Heart left ventricle (tissue), 16 donors: Measurements from ENCODE around the gene INO80E. TPM values are rescaled to one million over a fixed set of nuclear protein-coding genes. Genes with fewer than 3 reads are reported as not detected.

Source experiments
- ATAC-seq, 4 donors: fragments of 200-7000 bp; cut with Tn5 transposase; one replicate each; pipeline ENCODE4 v1.9.1; 2020 to 2022; ENCODE audit warnings: moderate library complexity in 4 of 4, mild to moderate bottlenecking in 3 of 4, moderate number of reproducible peaks in 1 of 4
- DNase-seq, 5 donors: peaks; one replicate each; pipeline ENCODE4 v3.0.0-alpha.2; 2020
- H3K27ac ChIP-seq, 12 donors: fragments of 200-600 bp; sonication (generic) in 4 of 12; one replicate each; pipeline versions ENCODE4 v1.5.0 to v1.8.0; 2016 to 2022; ENCODE audit warnings: mild to moderate bottlenecking in 2 of 12
- H3K27me3 ChIP-seq, 9 donors: fragments of 200-600 bp; sonication (generic) in 2 of 9; one replicate each; pipeline versions ENCODE4 v1.5.1 to v1.8.0; 2016 to 2022; ENCODE audit warnings: mild to moderate bottlenecking in 3 of 9
- H3K36me3 ChIP-seq, 9 donors: fragments of 200-600 bp; sonication (generic) in 2 of 9; one replicate each; pipeline versions ENCODE4 v1.5.0 to v1.8.0; 2018 to 2022; ENCODE audit warnings: mild to moderate bottlenecking in 2 of 9
- H3K4me1 ChIP-seq, 12 donors: fragments of 200-600 bp; sonication (generic) in 4 of 12; one replicate each; pipeline versions ENCODE4 v1.5.0 to v1.8.0; 2016 to 2022; ENCODE audit warnings: mild to moderate bottlenecking in 3 of 12
- H3K4me3 ChIP-seq, 12 donors: fragments of 200-600 bp; sonication (generic) in 4 of 12; one replicate each; pipeline versions ENCODE4 v1.5.0 to v1.8.0; 2017 to 2022; ENCODE audit warnings: mild to moderate bottlenecking in 9 of 12, moderate library complexity in 4 of 12
- H3K9me3 ChIP-seq, 12 donors: fragments of 200-600 bp; sonication (generic) in 4 of 12; one replicate each; pipeline versions ENCODE4 v1.5.0 to v1.8.0; 2016 to 2022; ENCODE audit warnings: mild to moderate bottlenecking in 1 of 12
- POLR2A ChIP-seq, 2 donors: fragments of 450-650 bp; IDR thresholded peaks; one replicate each; pipeline ENCODE4 v1.6.1; 2017; ENCODE audit warnings: antibody characterized with exemption in 2 of 2, mild to moderate bottlenecking in 2 of 2, moderate library complexity in 2 of 2
- WGBS, 4 donors: extraction: QIAGEN DNeasy Blood & Tissue Kit in 2 of 4; methylation state at CpG; one replicate each; pipeline versions ENCODE4 v1.1.5 to v1.1.7; 2013 to 2018; 5-methylcytosine and 5-hydroxymethylcytosine counted together
- intact Hi-C, 10 donors: fragments of 100-400 bp; cut with DNase I; formaldehyde crosslinking; loops; one replicate each; pipeline versions ENCODE4 v1.11.1 to v1.14.2; 2022
- polyA plus RNA-seq, 2 donors: library from polyadenylated mRNA; stranded (reverse); fragments of 200-250 nt; gene quantifications; one replicate each; pipeline ENCODE4 v1.2.3, GENCODE V29; 2013
- total RNA-seq, 9 donors: library from RNA; depleted of rRNA in 2 of 9; stranded (reverse); fragments of >200 nt in 2 of 9; fragmentation: NEBNext Ultra II Directional in 3 of 9; extraction: Animal tissue kit (Norgen Biotek cat#: 25700) in 3 of 9; gene quantifications; one replicate each; pipeline versions ENCODE4 v1.1.0 to v1.2.4, GENCODE V29; 2016 to 2023
- TF ChIP-seq, protein P1 (sequence below), 12 donors: fragments of 200-600 bp; sonication (generic) in 4 of 12; IDR thresholded peaks; one replicate each; pipeline versions ENCODE4 v1.5.0 to v1.8.0; 2018 to 2022; ENCODE audit warnings: antibody characterized with exemption in 12 of 12, mild to moderate bottlenecking in 5 of 12
- donor health status: ischemic (EF 13 %, LVEDD 7.1; RV severe dilation, severe dysfunction).
- donor health status: healthy with polysubstance abuse.
- donor health status: DM: no; HTN: yes; CAD: no.
- donor health status: DM: no; HTN: no; CAD: no.
- donor health status: ischemic (EF 25% LVEDD 6.9; RV normal size, moderate dysfunction).
- donor health status: ischemic (EF 25% LVEDD 5.7; RV mildly dilated, moderate dysfunction).
- donor health status: healthy.
- donor health status: DM: yes; HTN: yes; CAD: no.
- donor health status: ischemic (EF 35%, LVEDD 5.7; RV mildly dilated, moderate dysfunction).
- donor health status: nonischemic (EF 11% LVEDD 7.7; RV severe dilation, severe dysfunction).
- donor health status: DM: yes; HTN: yes; CAD: no.
- donor health status: PGD.
- donor health status: ischemic (EF 29% LVEDD 5.4; RV normal size, mild dysfunction).
- donor health status: nonischemic (EF 23%, LVEDD 6.1; RV moderate dilation, normal function).

INO80E gene
- total and polyA plus RNA-seq, 11 donors, result 27.6 to 71.5 (median 33.9) TPM

GRCh38 chr16:30022887-30023286, 26.8 kb downstream of the INO80E start, which contains the start of gene C16orf92:
C16orf92 (plus strand) TSS chr16:30023198; CDS start chr16:30023341, 143 bp downstream.
- Histone ChIP-seq H3K36me3 (no peaks in the 10 kb centered on the region), H3K27me3 (peaks cover 0 to 25% (median 4%) of the 10 kb centered on the region in 9 donors), H3K9me3 (no peaks in the 10 kb centered on the region), H3K27ac (no peak within 1 kb of the TSS), H3K4me1 (peaks cover 0 to 13% (median 4%) of the 10 kb centered on the region in 12 donors), H3K4me3 (no peak within 1 kb of the TSS)
- TF ChIP-seq POLR2A (IDR thresholded peaks at IDR 0.05), result no peak
- TF ChIP-seq, protein P1, sequence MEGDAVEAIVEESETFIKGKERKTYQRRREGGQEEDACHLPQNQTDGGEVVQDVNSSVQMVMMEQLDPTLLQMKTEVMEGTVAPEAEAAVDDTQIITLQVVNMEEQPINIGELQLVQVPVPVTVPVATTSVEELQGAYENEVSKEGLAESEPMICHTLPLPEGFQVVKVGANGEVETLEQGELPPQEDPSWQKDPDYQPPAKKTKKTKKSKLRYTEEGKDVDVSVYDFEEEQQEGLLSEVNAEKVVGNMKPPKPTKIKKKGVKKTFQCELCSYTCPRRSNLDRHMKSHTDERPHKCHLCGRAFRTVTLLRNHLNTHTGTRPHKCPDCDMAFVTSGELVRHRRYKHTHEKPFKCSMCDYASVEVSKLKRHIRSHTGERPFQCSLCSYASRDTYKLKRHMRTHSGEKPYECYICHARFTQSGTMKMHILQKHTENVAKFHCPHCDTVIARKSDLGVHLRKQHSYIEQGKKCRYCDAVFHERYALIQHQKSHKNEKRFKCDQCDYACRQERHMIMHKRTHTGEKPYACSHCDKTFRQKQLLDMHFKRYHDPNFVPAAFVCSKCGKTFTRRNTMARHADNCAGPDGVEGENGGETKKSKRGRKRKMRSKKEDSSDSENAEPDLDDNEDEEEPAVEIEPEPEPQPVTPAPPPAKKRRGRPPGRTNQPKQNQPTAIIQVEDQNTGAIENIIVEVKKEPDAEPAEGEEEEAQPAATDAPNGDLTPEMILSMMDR (IDR thresholded peaks at IDR 0.05), result no peak
- no peak for ATAC-seq
- DNase-seq, result no peak
- intact Hi-C loops, result loop anchor here in 8 of 10 donors (5.0 to 10.0 kb wide), 6 partner anchors 158 to 326 kb away; partner anchors contain the start of gene CDIPT (in 3 of the 8)
- 74 to 84% (median 82%) methylated on average over 6 of the region's 6 CpGs for WGBS, 4 donors

DNA sequence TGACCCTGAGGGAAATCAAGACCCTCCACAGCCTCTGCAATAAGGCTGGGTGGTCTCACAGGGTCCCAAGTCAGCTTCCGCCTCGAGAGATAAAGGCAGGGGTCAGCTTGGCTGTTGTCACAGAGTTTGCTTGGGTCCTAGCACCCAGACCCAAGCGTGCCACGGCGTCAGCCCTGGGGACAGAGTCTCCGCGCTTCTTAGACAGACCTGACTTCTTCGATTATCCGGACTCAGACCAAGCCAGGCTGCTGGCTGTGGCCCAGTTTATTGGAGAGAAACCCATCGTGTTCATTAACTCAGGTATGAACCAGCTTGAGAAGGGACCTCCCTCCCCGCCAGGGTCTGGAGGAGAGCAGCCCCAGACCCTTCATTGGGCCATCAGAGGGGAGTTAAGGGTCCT, 27.5 kb downstream of the INO80E start:
- no peaks in the 10 kb centered on the region for H3K36me3 ChIP-seq
- ATAC-seq (no peak), DNase-seq (no peak)
- no peak overlapping the region for H3K4me3 ChIP-seq
- H3K27ac ChIP-seq, result no peak overlapping the region
- H3K9me3 ChIP-seq, result no peaks in the 10 kb centered on the region
- intact Hi-C loops, result loop anchor here in 8 of 10 donors (5.0 to 10.0 kb wide), 6 partner anchors 159 to 326 kb away; partner anchors contain the start of gene CDIPT (in 3 of the 8)
- peaks cover 0 to 13% (median 4%) of the 10 kb centered on the region in 12 donors for H3K4me1 ChIP-seq
- H3K27me3 ChIP-seq, result peaks cover 0 to 29% (median 5%) of the 10 kb centered on the region in 9 donors
- 81 to 85% (median 83%) methylated on average over 11 of the region's 11 CpGs for WGBS, 4 donors
- TF ChIP-seq, protein P1 (IDR thresholded peaks at IDR 0.05), result no peak
- TF ChIP-seq POLR2A (IDR thresholded peaks at IDR 0.05), result no peak

DNA sequence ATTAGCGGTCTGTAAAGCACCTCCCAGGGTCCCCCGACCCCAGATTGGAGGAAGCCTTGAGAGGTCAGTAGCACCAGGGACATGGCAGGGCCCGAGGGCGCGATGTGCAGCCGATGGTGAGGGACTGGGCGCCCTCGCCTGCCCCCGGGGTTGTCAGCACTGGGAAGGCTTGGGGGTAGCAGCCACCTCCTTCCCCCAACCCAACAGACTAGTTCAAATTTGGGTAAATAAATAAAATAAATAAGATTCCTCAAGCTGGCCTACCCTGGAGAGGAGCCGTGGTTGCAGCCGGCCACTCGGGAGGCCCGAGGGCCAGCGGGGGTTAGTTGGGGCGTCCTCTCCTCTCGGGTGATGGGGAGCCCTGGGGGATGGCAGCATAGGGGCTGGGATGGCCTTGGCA, 28.4 kb downstream of the INO80E start:
- Histone ChIP-seq H3K4me3 (no peak overlapping the region), H3K27me3 (peaks cover 0 to 38% (median 14%) of the 10 kb centered on the region in 9 donors), H3K36me3 (no peaks in the 10 kb centered on the region), H3K27ac (no peak overlapping the region), H3K4me1 (peaks cover 0 to 13% (median 4%) of the 10 kb centered on the region in 12 donors), H3K9me3 (no peaks in the 10 kb centered on the region)
- DNase-seq, result no peak
- WGBS, 4 donors, result 73 to 86% (median 80%) methylated on average over 10 to 16 of the region's 16 CpGs
- TF ChIP-seq, protein P1 (IDR thresholded peaks at IDR 0.05), result no peak
- TF ChIP-seq POLR2A (IDR thresholded peaks at IDR 0.05), result no peak
- intact Hi-C loops, result loop anchor here in 8 of 10 donors (5.0 to 10.0 kb wide), 6 partner anchors 160 to 327 kb away; partner anchors contain the start of gene CDIPT (in 3 of the 8)
- no peak for ATAC-seq

DNA sequence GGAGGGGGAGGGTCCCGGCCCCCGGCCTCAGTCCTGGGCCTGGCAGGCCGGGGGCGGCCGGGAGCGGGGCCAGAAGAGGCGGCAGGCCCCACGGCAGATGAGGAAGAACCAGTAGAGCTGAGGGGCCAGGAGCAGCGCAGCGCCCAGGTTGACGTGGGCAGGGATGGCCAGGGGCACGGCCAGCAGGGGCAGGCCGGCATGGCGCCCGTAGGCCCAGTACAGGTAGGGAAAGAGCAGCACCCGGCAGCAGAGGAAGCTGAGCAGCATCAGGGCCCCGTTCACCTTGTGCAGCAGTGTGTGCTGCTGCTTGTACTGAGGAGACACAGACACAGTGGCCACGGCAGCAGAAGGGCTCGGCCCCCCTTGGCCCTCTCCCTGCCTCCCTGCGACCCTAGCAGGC, 29.1 kb downstream of the INO80E start:
- H3K27ac ChIP-seq, result no peak overlapping the region
- no peaks in the 10 kb centered on the region for H3K36me3 ChIP-seq
- WGBS, 4 donors, result 65 to 79% (median 74%) methylated on average over 12 to 20 of the region's 20 CpGs
- ATAC-seq (no peak), DNase-seq (no peak)
- H3K4me1 ChIP-seq, result peaks cover 0 to 13% (median 4%) of the 10 kb centered on the region in 12 donors
- TF ChIP-seq, protein P1 (IDR thresholded peaks at IDR 0.05), result no peak
- no peak for TF ChIP-seq POLR2A (IDR thresholded peaks at IDR 0.05)
- no peaks in the 10 kb centered on the region for H3K9me3 ChIP-seq
- no peak overlapping the region for H3K4me3 ChIP-seq
- peaks cover 0 to 45% (median 21%) of the 10 kb centered on the region in 9 donors for H3K27me3 ChIP-seq
- intact Hi-C loops, result loop anchor here in 3 of 10 donors (5.0 to 10.0 kb wide), 3 partner anchors 153 to 320 kb away; partner anchors contain the start of gene CDIPT (in 1 of the 3)
